ENCODE data around the gene HOTAIR.

- TF ChIP-seq POLR2A (IDR thresholded peaks at IDR 0.05; ENCODE audit: low read length) (no peak), GATA1 (IDR thresholded peaks at IDR 0.05; ENCODE audit: low read depth, low read length) (no peak)
Observed at GRCh38 chr12:53951577-53952334, 23.0 kb downstream of the HOTAIR start.
